RWPE1 (cell line): ENCODE results near the gene BICDL1.

Experiments
- CTCF ChIA-PET: fragments of 350-600 bp; sonication (Branson Sonifier 250); formaldehyde crosslinking; extraction: SDS; loops from one replicate; lab custom pipeline; 2021; lab: Yijun Ruan, JAX
- POLR2A ChIA-PET: fragments of 400-600 bp; formaldehyde crosslinking; extraction: SDS; loops from one replicate; lab custom pipeline; 2020; ENCODE audit warnings: antibody characterized with exemption; ENCODE audit not compliant: low non-redundant PET; lab: Yijun Ruan, JAX
- DNase-seq: peaks from one replicate; pipeline ENCODE4 v3.0.0; 2012; ENCODE audit warnings: low spot score
- H3K27ac ChIP-seq: fragments of 450-650 bp; 2 replicates; pipeline ENCODE4 v1.5.1; 2017
- CTCF ChIP-seq: fragments of 450-650 bp; conservative IDR thresholded peaks from 2 replicates; pipeline ENCODE4 v1.5.1; 2017; ENCODE audit warnings: low read depth, mild to moderate bottlenecking

Gene BICDL1

GRCh38 chr12:120101182-120101581, 112.1 kb downstream of the BICDL1 start:
- CTCF ChIA-PET: no interaction called here
- DNase-seq: no peak
- H3K27ac ChIP-seq: peak overlapping the region; percentile 39
- POLR2A ChIA-PET: no interaction called here
- no peak for TF ChIP-seq CTCF

GRCh38 chr12:120101617-120102016, 112.6 kb downstream of the BICDL1 start:
- no peak for TF ChIP-seq CTCF
- ChIA-PET CTCF (interaction anchor here (0.6 kb wide), 1 partner anchor 945 kb away, joined by 3 read pairs; no protein-coding TSS in a partner anchor), POLR2A (no interaction called here)
- peak overlapping the region; percentile 39 for H3K27ac ChIP-seq
- no peak for DNase-seq

- no peak for DNase-seq
- TF ChIP-seq CTCF: no peak
- CTCF ChIA-PET: interaction anchor here (0.6 kb wide), 1 partner anchor 946 kb away, joined by 3 read pairs; no protein-coding TSS in a partner anchor
- POLR2A ChIA-PET: no interaction called here
- H3K27ac ChIP-seq: peak overlapping the region; percentile 39
Observed at GRCh38 chr12:120102189-120103043, 113.4 kb downstream of the BICDL1 start.

- TF ChIP-seq CTCF: no peak
- CTCF ChIA-PET: no interaction called here
- peak overlapping the region; percentile 39 for H3K27ac ChIP-seq
- POLR2A ChIA-PET: no interaction called here
- no peak for DNase-seq
Observed at GRCh38 chr12:120103044-120103338, 114.0 kb downstream of the BICDL1 start.

- POLR2A ChIA-PET: no interaction called here
Observed at GRCh38 chr12:120103371-120103770, 114.3 kb downstream of the BICDL1 start.

GRCh38 chr12:120106151-120106550, 117.1 kb downstream of the BICDL1 start:
- DNase-seq: no peak
- ChIA-PET CTCF (no interaction called here), POLR2A (no interaction called here)
- no peak for TF ChIP-seq CTCF
- no peak overlapping the region for H3K27ac ChIP-seq

More at GRCh38 chr12:120103371-120103770, 114.3 kb downstream of the BICDL1 start:
- CTCF ChIA-PET: no interaction called here
- TF ChIP-seq CTCF: no peak
- no peak for DNase-seq
- H3K27ac ChIP-seq: peak overlapping the region; percentile 39
